Esophagus muscularis mucosa (tissue), 3 donors: ENCODE data around the gene MYLK.

Source experiments
- CTCF ChIP-seq, 3 experiments: fragments of 200-600 bp in 2 of 3; fragments of 450-650 bp in 1 of 3; sonication (generic) in 2 of 3; IDR thresholded peaks; one replicate each; pipeline ENCODE4 v1.5.1; 2017 to 2019; ENCODE audit warnings: antibody characterized with exemption in 3 of 3, mild to moderate bottlenecking in 2 of 3, moderate library complexity in 1 of 3
- POLR2A ChIP-seq: fragments of 450-650 bp; IDR thresholded peaks from one replicate; pipeline ENCODE4 v1.6.1; 2017; ENCODE audit warnings: antibody characterized with exemption, moderate library complexity, mild to moderate bottlenecking, low read depth
- POLR2AphosphoS5 ChIP-seq, 2 donors: sonication (generic); formaldehyde crosslinking; IDR thresholded peaks; one replicate each; pipeline ENCODE4 v1.6.1; 2017; ENCODE audit warnings: antibody characterized with exemption in 2 of 2

GRCh38 chr3:123799544-123800361, 84.4 kb downstream of the MYLK start:
- TF ChIP-seq CTCF (IDR thresholded peaks at IDR 0.05): no peak
- TF ChIP-seq POLR2A: no peak
- TF ChIP-seq POLR2AphosphoS5 (IDR thresholded peaks at IDR 0.05): no peak
